Left ventricle myocardium inferior (tissue), 1 donor: ENCODE data around the gene PDE6B. TPM values are rescaled to one million over a fixed set of nuclear protein-coding genes. Genes with fewer than 3 reads are reported as not detected.
"Not testable (repeated sequence)": the region's sequence is repeated elsewhere in the genome, so short reads cannot be mapped to it uniquely, and the experiment has no call there.

ENCODE experiments used
- DNase-seq: peaks from one replicate; pipeline ENCODE4 v3.0.0-alpha.2; 2020
- H3K27ac ChIP-seq: fragments of 200-600 bp; replicated peaks from 2 replicates; pipeline ENCODE4 v1.8.0; 2021
- H3K27me3 ChIP-seq: fragments of 200-600 bp; 2 replicates; pipeline ENCODE4 v1.8.0; 2021; ENCODE audit warnings: low read depth
- H3K36me3 ChIP-seq: fragments of 200-600 bp; 2 replicates; pipeline ENCODE4 v1.8.0; 2021
- H3K4me1 ChIP-seq: fragments of 200-600 bp; 2 replicates; pipeline ENCODE4 v1.8.0; 2021
- H3K4me3 ChIP-seq: fragments of 200-600 bp; 2 replicates; pipeline ENCODE4 v1.8.0; 2021; ENCODE audit warnings: mild to moderate bottlenecking, moderate library complexity
- H3K9me3 ChIP-seq: fragments of 200-600 bp; replicated peaks from 2 replicates; pipeline ENCODE4 v1.8.0; 2021
- intact Hi-C: fragments of 100-400 bp; cut with micrococcal nuclease; formaldehyde crosslinking; loops from one replicate; pipeline ENCODE4 v1.11.0; 2022
- total RNA-seq: library from RNA; stranded (reverse); fragmentation: NEBNext Ultra II Directional; extraction: Animal tissue kit (Norgen Biotek cat#: 25700); gene quantifications from one replicate; pipeline ENCODE4 v1.2.1, GENCODE V29; 2021
- TF ChIP-seq, protein P1 (sequence below): fragments of 200-600 bp; IDR thresholded peaks from 2 replicates; pipeline ENCODE4 v1.8.0; 2021; ENCODE audit warnings: antibody characterized with exemption, mild to moderate bottlenecking, borderline replicate concordance
- donor health status: DM: no; HTN: yes; CAD: no; lungs with severe emphysema.

The PDE6B gene
- total RNA-seq, 1 donor from 2014 or later, result 2.7 TPM

DNA sequence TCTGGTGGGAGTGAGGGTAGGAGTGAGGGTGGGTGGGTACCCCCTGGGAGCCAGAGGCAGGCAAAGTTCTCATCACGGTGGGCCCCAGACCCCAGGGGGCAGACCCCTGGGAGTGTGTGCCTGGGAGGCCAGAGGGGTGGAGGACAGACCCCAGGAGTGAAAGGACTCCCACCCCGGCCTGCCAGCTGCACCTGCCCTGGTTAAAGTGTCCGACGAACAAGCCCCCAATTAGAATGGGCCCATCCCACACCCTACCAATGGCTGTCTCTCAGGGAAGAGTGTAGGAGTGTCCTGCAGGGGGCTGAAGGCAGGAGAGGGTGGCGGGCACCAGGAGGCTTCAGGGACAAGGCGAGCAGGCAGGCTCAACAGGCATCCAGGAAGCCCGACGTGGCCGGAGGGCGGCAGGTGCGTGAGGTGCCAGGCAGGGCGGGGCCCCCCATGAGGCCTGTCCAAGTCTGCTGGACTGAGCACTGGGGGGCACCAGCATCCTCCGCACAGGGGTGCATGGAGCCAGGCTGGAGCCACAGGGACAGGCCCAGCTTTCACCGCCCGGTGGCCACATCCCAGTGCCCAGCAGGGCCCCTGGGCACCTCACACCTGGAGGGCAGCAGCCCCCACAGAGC is 8.7 kb downstream of the PDE6B start:
- Histone ChIP-seq H3K9me3 (peaks cover 12% of the 10 kb centered on the region), H3K27ac (no peak overlapping the region), H3K4me3 (no peak overlapping the region), H3K36me3 (no peaks in the 10 kb centered on the region), H3K4me1 (no peaks in the 10 kb centered on the region), H3K27me3 (peaks cover 63% of the 10 kb centered on the region)
- TF ChIP-seq, protein P1, sequence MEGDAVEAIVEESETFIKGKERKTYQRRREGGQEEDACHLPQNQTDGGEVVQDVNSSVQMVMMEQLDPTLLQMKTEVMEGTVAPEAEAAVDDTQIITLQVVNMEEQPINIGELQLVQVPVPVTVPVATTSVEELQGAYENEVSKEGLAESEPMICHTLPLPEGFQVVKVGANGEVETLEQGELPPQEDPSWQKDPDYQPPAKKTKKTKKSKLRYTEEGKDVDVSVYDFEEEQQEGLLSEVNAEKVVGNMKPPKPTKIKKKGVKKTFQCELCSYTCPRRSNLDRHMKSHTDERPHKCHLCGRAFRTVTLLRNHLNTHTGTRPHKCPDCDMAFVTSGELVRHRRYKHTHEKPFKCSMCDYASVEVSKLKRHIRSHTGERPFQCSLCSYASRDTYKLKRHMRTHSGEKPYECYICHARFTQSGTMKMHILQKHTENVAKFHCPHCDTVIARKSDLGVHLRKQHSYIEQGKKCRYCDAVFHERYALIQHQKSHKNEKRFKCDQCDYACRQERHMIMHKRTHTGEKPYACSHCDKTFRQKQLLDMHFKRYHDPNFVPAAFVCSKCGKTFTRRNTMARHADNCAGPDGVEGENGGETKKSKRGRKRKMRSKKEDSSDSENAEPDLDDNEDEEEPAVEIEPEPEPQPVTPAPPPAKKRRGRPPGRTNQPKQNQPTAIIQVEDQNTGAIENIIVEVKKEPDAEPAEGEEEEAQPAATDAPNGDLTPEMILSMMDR, result no peak
- DNase-seq, result no peak
- intact Hi-C loops, result no loop called here

DNA sequence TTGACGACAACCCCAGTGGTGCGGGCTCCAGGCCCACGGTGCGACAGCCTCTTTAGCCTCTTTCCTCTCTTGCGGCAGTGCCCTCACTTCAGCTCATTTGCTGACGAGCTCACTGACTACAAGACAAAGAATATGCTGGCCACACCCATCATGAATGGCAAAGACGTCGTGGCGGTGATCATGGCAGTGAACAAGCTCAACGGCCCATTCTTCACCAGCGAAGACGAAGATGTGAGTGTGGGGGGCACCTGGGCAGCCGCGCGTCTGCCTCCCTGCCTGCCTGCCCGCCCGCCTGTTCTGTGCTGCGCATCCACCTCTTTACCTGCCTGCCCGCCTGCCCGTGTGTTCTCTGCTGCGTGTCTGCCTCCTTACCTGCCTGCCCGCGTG is 9.2 kb downstream of the PDE6B start:
- H3K4me1 ChIP-seq, result no peaks in the 10 kb centered on the region

DNA sequence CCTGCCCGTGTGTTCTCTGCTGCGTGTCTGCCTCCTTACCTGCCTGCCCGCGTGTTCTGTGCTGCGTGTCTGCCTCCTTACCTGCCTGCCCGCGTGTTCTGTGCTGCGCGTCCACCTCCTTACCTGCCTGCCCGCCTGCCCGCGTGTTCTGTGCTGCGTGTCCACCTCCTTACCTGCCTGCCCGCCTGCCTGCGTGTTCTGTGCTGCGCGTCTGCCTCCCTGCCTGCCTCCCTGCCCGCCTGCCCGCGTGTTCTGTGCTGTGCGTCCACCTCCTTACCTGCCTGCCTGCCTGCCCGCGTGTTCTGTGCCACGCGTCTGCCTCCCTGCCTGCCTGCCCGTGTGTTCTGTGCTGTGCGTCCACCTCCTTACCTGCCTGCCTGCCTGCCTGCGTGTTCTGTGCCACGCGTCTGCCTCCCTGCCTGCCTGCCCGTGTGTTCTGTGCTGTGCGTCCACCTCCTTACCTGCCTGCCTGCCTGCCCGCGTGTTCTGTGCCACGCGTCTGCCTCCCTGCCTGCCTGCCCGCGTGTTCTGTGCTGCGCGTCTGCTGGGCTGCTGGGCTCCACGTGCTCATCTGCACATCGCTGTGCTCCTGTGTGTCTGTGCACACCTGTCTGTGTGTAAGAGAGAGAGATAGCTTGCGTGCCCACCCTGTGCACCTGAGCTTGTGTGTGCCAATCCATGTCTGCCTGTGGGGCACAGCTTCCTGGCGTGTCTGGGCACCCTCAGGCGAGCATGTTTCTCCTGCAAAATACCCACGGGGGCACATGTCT is 9.9 kb downstream of the PDE6B start:
- H3K36me3 ChIP-seq, H3K27ac ChIP-seq, H3K4me3 ChIP-seq, intact Hi-C loops, H3K4me1 ChIP-seq, DNase-seq: not testable (repeated sequence)
- H3K9me3 ChIP-seq, result peaks cover 12% of the 10 kb centered on the region
- H3K27me3 ChIP-seq, result peaks cover 63% of the 10 kb centered on the region

More for the DNA sequence above, 9.2 kb downstream of the PDE6B start:
- peaks cover 12% of the 10 kb centered on the region for H3K9me3 ChIP-seq
- H3K36me3 ChIP-seq, result no peaks in the 10 kb centered on the region
- peaks cover 63% of the 10 kb centered on the region for H3K27me3 ChIP-seq
- TF ChIP-seq, protein P1, result no peak
- DNase-seq, result no peak
- H3K4me3 ChIP-seq, result no peak overlapping the region
- intact Hi-C loops, result no loop called here
- no peak overlapping the region for H3K27ac ChIP-seq

DNA sequence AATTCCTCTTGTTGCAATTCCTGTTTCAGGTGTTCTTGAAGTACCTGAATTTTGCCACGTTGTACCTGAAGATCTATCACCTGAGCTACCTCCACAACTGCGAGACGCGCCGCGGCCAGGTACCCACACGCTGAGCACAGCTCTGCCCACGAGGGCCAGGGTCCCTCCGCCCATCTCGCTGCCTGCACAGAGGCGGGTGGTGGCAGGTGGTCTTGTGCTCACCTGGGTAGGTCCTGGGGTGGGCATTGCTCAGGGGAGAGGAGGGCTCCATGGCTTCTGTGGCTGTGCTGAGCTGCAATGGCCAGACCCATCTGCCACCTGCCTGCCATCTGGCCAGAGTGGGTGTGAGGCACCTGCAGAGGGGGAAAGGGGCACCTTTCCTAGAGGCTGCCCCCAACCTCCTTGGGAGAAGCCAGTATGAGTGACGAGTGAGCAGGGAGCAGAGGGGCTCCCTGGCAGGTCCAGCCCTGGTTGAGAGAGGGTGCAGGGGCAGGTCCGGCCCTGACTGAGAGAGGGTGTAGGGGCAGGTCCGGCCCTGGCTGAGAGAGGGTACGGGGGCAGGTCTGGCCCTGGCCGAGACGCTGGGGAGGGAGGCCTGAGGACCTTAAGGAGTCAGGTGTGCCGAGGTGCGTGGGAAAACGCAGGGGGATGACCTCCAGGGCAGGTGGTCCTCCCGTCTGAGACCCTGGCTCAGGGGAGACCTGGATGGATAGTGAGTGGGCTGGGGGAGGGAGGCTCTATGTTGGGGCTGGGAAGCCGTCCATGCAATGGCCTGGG is 10.7 kb downstream of the PDE6B start:
- peaks cover 12% of the 10 kb centered on the region for H3K9me3 ChIP-seq
- no peak for DNase-seq

DNA sequence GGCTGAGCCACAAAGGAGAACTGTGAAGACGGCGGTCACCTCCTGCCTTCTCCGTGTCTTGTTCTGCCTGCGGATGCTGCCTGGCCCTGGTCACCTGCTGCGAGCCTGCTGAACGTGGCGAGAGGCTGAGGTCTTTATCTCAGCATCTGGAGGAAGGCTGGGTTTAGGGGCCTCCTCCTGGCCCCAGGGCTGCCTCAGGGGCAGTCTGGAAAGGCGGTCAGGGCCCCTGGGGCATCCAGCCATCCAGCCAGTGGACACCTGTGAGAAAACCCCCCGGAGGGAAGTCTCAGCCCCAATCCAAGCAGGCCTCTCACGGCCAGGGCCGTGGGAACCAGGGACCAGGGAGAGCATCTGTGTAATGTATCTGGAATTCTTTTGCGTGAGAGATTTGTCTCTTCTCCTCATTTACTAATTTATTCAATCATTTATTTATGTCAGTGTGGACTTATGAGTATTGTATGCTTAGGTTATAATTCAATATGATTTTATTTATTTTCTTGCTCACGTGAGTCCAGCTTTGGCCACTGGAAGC is 11.3 kb downstream of the PDE6B start:
- Histone ChIP-seq H3K4me3 (no peak overlapping the region), H3K9me3 (peaks cover 12% of the 10 kb centered on the region), H3K36me3 (no peaks in the 10 kb centered on the region), H3K4me1 (no peaks in the 10 kb centered on the region), H3K27ac (no peak overlapping the region), H3K27me3 (peaks cover 71% of the 10 kb centered on the region)
- intact Hi-C loops, result no loop called here
- TF ChIP-seq, protein P1, result no peak
- DNase-seq, result no peak

More for the DNA sequence above, 10.7 kb downstream of the PDE6B start:
- TF ChIP-seq, protein P1, result no peak
- intact Hi-C loops, result no loop called here
- Histone ChIP-seq H3K27ac (no peak overlapping the region), H3K27me3 (peaks cover 67% of the 10 kb centered on the region), H3K36me3 (no peaks in the 10 kb centered on the region), H3K4me1 (no peaks in the 10 kb centered on the region), H3K4me3 (no peak overlapping the region)
